A549 (cell line): ENCODE results near the gene SYNPO2.

Source experiments
- JUNB ChIP-seq: fragments of >200 bp; sonication (Bioruptor Twin); formaldehyde crosslinking; IDR thresholded peaks from 2 replicates; pipeline ENCODE4 v1.6.1; 2016
- TF ChIP-seq, protein P1 (sequence below): fragments of >200 bp; sonication (Bioruptor Twin); formaldehyde crosslinking; IDR thresholded peaks from 3 replicates; pipeline ENCODE4 v1.5.1; 2016

DNA sequence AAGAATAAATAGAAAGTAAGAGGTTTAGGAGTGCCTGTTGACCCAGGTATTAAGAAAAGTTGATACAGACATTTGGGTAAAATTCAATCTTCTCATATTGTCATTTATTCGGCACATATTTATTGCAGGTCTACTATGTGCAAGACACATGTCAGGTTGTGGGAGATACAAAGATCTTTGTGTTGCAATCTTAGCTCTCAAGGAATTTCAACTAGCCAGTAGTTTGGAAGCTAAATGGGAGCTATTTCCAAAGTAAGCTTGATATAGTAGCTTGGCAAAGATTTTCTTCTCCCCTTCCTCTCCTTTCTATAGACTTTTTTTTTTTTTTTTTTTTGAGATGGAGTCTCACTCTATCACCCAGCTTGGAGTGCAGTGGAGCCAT is 122.9 kb downstream of the SYNPO2 start:
- TF ChIP-seq, protein P1, sequence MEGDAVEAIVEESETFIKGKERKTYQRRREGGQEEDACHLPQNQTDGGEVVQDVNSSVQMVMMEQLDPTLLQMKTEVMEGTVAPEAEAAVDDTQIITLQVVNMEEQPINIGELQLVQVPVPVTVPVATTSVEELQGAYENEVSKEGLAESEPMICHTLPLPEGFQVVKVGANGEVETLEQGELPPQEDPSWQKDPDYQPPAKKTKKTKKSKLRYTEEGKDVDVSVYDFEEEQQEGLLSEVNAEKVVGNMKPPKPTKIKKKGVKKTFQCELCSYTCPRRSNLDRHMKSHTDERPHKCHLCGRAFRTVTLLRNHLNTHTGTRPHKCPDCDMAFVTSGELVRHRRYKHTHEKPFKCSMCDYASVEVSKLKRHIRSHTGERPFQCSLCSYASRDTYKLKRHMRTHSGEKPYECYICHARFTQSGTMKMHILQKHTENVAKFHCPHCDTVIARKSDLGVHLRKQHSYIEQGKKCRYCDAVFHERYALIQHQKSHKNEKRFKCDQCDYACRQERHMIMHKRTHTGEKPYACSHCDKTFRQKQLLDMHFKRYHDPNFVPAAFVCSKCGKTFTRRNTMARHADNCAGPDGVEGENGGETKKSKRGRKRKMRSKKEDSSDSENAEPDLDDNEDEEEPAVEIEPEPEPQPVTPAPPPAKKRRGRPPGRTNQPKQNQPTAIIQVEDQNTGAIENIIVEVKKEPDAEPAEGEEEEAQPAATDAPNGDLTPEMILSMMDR, result no peak
- TF ChIP-seq JUNB, result no peak
